ENCODE data around the gene KRT31.

Gene KRT31

DNA sequence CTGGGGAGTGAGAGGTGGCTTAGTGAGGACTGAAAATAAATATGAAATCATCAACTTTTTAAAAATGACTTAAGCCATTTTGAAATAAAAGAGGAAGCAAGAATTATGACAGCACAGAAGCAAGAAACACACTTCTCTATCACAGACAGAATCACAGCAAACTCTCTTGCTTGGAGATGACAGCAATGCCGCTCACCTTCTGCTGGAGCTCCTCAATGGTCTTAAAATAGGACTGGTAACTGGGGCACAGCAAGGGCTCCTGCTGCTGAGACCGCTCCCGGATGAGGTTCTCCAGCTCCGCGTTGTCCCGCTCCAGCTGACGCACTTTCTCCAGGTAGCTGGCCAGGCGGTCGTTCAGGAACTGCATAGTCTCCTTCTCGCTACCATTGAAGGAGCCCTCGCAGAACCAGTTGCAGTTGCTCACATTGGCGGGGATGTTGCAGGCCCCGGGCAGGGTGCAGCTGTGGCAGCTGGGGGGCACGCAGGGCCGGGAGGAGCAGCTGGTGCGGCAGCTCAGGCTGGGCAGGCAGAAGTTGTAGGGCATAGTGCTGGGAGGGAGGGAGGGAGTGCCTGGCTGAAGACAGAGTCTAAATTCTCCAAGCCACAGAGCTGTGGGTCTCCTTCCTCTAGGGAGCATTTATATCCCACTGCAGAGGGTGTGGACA lies at the start of gene KRT31:
Gene KRT31, minus strand, starts transcription at position 613 of the 665 bp plus-strand sequence. Its CDS starts 69 bp downstream, at position 544.
- no peak within 1 kb of the TSS for H3K4me3 ChIP-seq (ENCODE audit: low read depth, low read length)
- TF ChIP-seq, protein P1, sequence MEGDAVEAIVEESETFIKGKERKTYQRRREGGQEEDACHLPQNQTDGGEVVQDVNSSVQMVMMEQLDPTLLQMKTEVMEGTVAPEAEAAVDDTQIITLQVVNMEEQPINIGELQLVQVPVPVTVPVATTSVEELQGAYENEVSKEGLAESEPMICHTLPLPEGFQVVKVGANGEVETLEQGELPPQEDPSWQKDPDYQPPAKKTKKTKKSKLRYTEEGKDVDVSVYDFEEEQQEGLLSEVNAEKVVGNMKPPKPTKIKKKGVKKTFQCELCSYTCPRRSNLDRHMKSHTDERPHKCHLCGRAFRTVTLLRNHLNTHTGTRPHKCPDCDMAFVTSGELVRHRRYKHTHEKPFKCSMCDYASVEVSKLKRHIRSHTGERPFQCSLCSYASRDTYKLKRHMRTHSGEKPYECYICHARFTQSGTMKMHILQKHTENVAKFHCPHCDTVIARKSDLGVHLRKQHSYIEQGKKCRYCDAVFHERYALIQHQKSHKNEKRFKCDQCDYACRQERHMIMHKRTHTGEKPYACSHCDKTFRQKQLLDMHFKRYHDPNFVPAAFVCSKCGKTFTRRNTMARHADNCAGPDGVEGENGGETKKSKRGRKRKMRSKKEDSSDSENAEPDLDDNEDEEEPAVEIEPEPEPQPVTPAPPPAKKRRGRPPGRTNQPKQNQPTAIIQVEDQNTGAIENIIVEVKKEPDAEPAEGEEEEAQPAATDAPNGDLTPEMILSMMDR (IDR thresholded peaks at IDR 0.05; ENCODE audit: low read depth, low read length) = no peak

DNA sequence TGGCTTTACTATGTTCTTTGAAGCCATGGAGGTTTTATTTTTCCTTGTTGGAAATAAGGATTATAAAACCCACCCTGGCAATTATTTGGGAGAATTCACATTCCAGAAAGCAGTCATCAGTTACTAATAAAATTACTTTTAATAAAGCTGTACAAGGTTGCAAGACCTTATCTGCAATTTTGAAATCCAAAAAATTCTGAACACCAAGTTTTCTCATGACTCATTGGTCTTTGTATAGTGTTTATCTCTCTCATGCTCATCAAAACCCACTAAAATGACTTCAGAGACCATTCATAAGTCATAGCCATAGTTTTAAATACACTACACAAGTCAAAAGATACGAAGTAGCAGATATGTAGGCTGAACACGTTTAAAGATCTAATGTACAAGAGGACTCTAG lies 49.4 kb upstream of the KRT31 start:
- TF ChIP-seq, protein P1 (IDR thresholded peaks at IDR 0.05; ENCODE audit: low read depth, low read length) = no peak
- H3K4me3 ChIP-seq (ENCODE audit: low read depth, low read length) = no peak overlapping the region

DNA sequence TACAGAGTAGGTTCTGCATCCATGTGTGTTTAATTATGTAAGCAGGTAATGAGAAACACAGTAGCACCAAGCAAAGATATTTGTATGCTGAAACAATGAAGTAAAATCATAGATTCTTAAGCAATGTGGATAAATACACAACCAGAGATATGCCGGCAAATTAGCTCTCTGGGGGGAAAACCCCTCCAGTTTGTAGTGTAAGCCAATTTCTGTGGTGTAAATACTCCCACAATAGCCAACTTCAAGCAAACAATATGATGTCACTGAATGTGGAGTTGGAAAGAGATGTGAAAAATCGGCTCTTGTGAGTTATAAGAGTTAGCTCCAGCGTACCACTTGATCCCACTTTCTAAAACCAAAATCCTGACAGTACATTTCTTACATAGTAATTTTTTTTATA lies 47.2 kb upstream of the KRT31 start:
- H3K4me3 ChIP-seq (ENCODE audit: low read depth, low read length) = no peak overlapping the region
- TF ChIP-seq, protein P1 (IDR thresholded peaks at IDR 0.05; ENCODE audit: low read depth, low read length) = no peak

DNA sequence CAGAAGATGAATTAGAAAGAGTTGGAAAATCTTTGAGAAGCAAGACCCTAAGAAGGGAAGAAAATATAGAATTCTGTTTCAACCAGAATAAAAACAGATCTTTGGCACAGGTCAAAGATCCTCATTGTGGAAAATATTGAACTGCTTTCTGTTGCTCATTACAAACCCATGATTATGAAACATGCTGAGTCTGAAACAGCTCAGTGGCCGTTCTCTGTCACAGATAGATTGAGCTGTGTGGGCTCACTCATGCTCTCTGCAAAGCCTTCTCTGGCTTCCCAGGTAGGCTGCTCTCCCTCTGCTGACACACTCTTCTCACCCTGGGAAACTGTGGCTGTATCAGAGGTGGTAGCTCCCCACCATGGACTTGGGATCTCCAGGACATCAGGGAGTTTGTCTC lies 46.8 kb upstream of the KRT31 start:
- no peak overlapping the region for H3K4me3 ChIP-seq (ENCODE audit: low read depth, low read length)
- TF ChIP-seq, protein P1 (IDR thresholded peaks at IDR 0.05; ENCODE audit: low read depth, low read length) = no peak

DNA sequence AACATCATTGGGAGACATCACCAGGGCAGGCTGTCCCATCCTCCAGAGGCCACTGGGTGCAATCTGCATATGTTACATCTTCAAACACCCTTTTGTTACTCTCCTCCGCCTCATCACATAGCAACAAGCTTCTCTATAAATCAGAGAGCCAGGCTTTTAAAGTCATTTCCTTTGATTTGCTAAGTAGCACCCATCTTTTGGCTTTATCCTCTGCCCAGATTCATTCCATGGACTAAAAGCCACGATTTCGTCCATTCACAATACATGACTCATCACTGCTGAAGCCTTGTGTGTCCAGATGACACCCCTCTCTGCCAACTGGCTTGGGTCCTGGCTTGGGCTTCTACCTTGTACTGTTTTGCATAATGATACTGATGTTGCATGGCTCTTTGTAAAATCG lies 45.3 kb upstream of the KRT31 start:
- TF ChIP-seq, protein P1 (IDR thresholded peaks at IDR 0.05; ENCODE audit: low read depth, low read length) = no peak
- H3K4me3 ChIP-seq (ENCODE audit: low read depth, low read length) = no peak overlapping the region

DNA sequence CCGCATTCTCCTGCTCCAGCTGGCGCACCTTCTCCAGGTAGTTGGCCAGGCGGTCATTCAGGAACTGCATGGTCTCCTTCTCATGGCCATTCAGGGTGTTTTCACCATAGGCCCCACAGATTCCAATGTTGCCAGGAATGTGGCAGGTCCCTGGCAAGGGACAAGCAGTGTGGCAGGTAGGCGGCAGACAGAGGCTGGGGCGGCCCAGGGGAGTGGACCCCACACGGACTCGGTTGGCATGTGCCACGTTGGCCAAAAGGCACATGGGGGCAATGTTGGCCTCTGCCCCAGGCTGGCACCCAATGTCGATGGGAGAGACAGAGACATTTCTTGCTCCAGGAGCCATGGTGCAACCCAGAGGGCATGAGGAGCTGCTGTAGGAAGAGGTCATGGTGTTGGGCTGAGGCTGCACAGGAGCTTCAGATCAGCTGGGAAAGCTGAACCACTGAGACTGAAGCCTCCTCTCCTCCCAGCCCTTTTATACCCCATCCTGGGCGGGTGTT lies 43.2 kb upstream of the KRT31 start, which contains the start of gene KRT38:
Gene KRT38, minus strand, starts transcription at position 453 of the 503 bp plus-strand sequence. Its CDS starts 62 bp downstream, at position 391.
- no peak within 1 kb of the TSS for H3K4me3 ChIP-seq (ENCODE audit: low read depth, low read length)
- TF ChIP-seq, protein P1 (IDR thresholded peaks at IDR 0.05; ENCODE audit: low read depth, low read length) = no peak

DNA sequence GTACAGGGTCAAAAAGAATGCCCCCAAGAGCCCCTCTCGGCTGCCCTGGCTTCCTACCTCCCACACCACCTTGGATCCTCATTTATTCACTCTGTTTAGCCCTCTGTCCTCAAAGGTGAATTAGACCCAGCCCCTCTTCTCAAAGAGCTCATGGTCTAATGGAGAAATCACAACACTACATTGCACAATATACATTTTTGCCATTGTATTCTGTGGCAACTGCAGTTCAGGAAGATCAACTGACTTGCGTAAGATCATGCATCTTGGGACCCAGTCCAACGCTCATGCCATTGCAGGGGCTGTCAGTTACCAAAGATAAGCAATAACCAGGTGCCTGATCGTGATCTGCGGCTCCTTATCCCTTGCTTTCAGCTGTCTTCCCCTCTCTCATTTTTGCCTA lies 42.0 kb upstream of the KRT31 start:
- TF ChIP-seq, protein P1 (IDR thresholded peaks at IDR 0.05; ENCODE audit: low read depth, low read length) = no peak
- no peak overlapping the region for H3K4me3 ChIP-seq (ENCODE audit: low read depth, low read length)

Measured in WI38 (cell line).